HepG2 (cell line): ENCODE measurements around the gene APOA1. TPM values are rescaled to one million over a fixed set of nuclear protein-coding genes. Genes with fewer than 3 reads are reported as not detected.
A peak's percentile ranks its signal among the peaks of the same experiment; 100 is the strongest.

Experiments used
- ARNTL ChIP-seq: sonication (generic); formaldehyde crosslinking; IDR thresholded peaks from 2 replicates; pipeline ENCODE4 v1.4.0; 2020; ENCODE audit warnings: mild to moderate bottlenecking, missing genetic modification reagents
- IRF1 ChIP-seq: sonication (generic); formaldehyde crosslinking; IDR thresholded peaks from 2 replicates; pipeline ENCODE4 v1.4.0; 2020; ENCODE audit warnings: low read depth, mild to moderate bottlenecking, missing genetic modification reagents
- JUND ChIP-seq: sonication (generic); formaldehyde crosslinking; IDR thresholded peaks from 2 replicates; pipeline ENCODE4 v1.8.0; 2022; ENCODE audit warnings: mild to moderate bottlenecking, missing genetic modification reagents
- MATR3 ChIP-seq: sonication (generic); formaldehyde crosslinking; IDR thresholded peaks from 2 replicates; pipeline ENCODE4 v1.4.0; 2020; ENCODE audit warnings: missing genetic modification reagents
- NR0B2 ChIP-seq: sonication (generic); formaldehyde crosslinking; IDR thresholded peaks from 2 replicates; pipeline ENCODE4 v1.4.0; 2020; ENCODE audit warnings: mild to moderate bottlenecking, missing genetic modification reagents
- SETDB1 ChIP-seq: sonication (generic); formaldehyde crosslinking; IDR thresholded peaks from 2 replicates; pipeline ENCODE4 v1.5.1; 2020; ENCODE audit warnings: missing genetic modification reagents, mild to moderate bottlenecking, borderline replicate concordance
- USF2 ChIP-seq, 2 experiments: sonication (generic) in 1 of 2; formaldehyde crosslinking in 1 of 2; IDR thresholded peaks; 2 replicates each; pipeline versions ENCODE4 v1.5.1 to v1.6.1; 2011 to 2020; ENCODE audit warnings: borderline replicate concordance in 1 of 2, low read depth in 1 of 2, low read length in 1 of 2, mild to moderate bottlenecking in 1 of 2, missing genetic modification reagents in 1 of 2, moderate library complexity in 1 of 2
- ZBED4 ChIP-seq: sonication (generic); formaldehyde crosslinking; IDR thresholded peaks from 2 replicates; pipeline ENCODE4 v1.4.0; 2020; ENCODE audit warnings: missing genetic modification reagents, borderline replicate concordance
- ZBTB38 ChIP-seq: sonication (generic); formaldehyde crosslinking; IDR thresholded peaks from 2 replicates; pipeline ENCODE4 v1.5.1; 2020; ENCODE audit warnings: mild to moderate bottlenecking, missing genetic modification reagents
- ZNF18 ChIP-seq: sonication (generic); formaldehyde crosslinking; IDR thresholded peaks from 2 replicates; pipeline ENCODE4 v1.8.0; 2022; ENCODE audit warnings: mild to moderate bottlenecking, missing genetic modification reagents; ENCODE audit not compliant: insufficient replicate concordance
- ZNF350 ChIP-seq: sonication (generic); formaldehyde crosslinking; IDR thresholded peaks from 2 replicates; pipeline ENCODE4 v1.4.0; 2020; ENCODE audit warnings: mild to moderate bottlenecking, low read depth, missing genetic modification reagents, borderline replicate concordance
- ZNF564 ChIP-seq: sonication (generic); formaldehyde crosslinking; IDR thresholded peaks from 2 replicates; pipeline ENCODE4 v1.8.1; 2023; ENCODE audit warnings: mild to moderate bottlenecking, missing genetic modification reagents
- ZNF766 ChIP-seq: sonication (generic); formaldehyde crosslinking; IDR thresholded peaks from 2 replicates; pipeline ENCODE4 v1.5.0; 2020; ENCODE audit warnings: missing genetic modification reagents, borderline replicate concordance
- polyA plus RNA-seq, 8 experiments: library from polyadenylated mRNA; depleted of rRNA in 3 of 8; stranded (reverse) in 7 of 8; unstranded in 1 of 8; fragments of >200 nt; fragmentation: Illumina TruSeq in 4 of 8; extraction: Trizol in 4 of 8; gene quantifications; 2 replicates each; pipeline versions ENCODE4 v1.2.1 to v1.2.3, GENCODE V29; 2011 to 2016; ENCODE audit warnings: low read depth in 4 of 8, missing spikeins in 1 of 8, mixed read lengths in 1 of 8; ENCODE audit not compliant: insufficient read depth in 1 of 8
- total RNA-seq, 5 experiments: library from RNA; depleted of rRNA; stranded (reverse); fragments of >200 nt; fragmentation: Illumina TruSeq; extraction: Trizol; gene quantifications; 2 replicates each; pipeline ENCODE4 v1.2.3, GENCODE V29; 2016; ENCODE audit warnings: low read depth in 1 of 5

Gene APOA1
- total and polyA plus RNA-seq, 2 of the 13 experiments (the other 11 are each of a cell fraction or from before 2014, with no cell fraction given), result 1,973 to 5,485 TPM

GRCh38 chr11:116792869-116793771 is 44.3 kb downstream of the APOA1 start (continued):
- TF ChIP-seq ZBTB38 (CRISPR knock-in tag) (0 out of 2 replicates have a peak, but pooled peaks have one; percentile 3), ZNF564 (CRISPR knock-in tag) (no peak), ZNF766 (no peak), MATR3 (CRISPR knock-in tag) (no peak), USF2 (IDR thresholded peaks at IDR 0.05; ENCODE audit: low read depth, low read length) (no peak), USF2 (CRISPR knock-in tag; IDR thresholded peaks at IDR 0.05; ENCODE audit: borderline replicate concordance) (no peak), SETDB1 (CRISPR knock-in tag) (no peak), ZNF350 (CRISPR knock-in tag) (0 out of 2 replicates have a peak, but pooled peaks have one; percentile 5), IRF1 (no peak), ARNTL (no peak), JUND (CRISPR knock-in tag) (no peak), NR0B2 (CRISPR knock-in tag) (no peak), ZBED4 (CRISPR knock-in tag) (no peak), ZNF18 (CRISPR knock-in tag) (no peak)
